HG02970 (cell line): ENCODE data around the gene KAT6B.
A peak's percentile ranks its signal among the peaks of the same experiment; 100 is the strongest.

Experiments used
- ATAC-seq: cut with Tn5 transposase; IDR thresholded peaks from one replicate; pipeline ENCODE4 v1.9.1; 2021; ENCODE audit warnings: mild to moderate bottlenecking, moderate library complexity, moderate number of reproducible peaks; ENCODE audit not compliant: unreplicated experiment, low FRiP score

KAT6B gene

DNA sequence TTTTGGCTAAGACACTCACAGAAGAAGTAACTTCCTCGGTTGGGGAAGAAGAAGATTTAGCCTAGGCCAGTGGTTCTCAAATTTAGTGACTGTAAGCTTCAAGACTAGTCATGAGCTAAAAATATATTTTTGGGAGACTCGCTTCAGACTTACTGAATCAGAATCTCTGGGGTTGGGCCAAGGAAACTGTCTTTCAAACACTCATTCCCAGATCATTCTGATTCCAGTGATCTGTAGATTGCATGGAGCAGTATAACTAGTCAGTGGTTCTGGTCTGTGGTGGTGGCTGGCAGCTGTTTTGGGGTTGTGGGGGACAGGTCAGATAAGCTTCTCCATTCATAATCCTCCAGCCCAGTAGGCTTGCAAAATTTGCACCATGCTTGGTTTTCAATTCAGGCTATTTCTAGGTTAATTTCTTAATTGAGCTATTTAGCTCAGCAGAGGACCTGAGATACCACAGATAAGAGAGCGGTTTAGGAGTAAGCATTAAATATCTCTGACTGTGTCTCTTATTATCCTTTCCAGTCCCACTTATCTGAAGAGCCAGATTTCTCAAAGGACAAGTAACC, 3.8 kb upstream of the KAT6B start:
- no peak for ATAC-seq

GRCh38 chr10:74823791-74824183, 2.6 kb upstream of the KAT6B start:
- ATAC-seq, result no peak

- ATAC-seq, result no peak
Observed at GRCh38 chr10:74824184-74824899, 2.1 kb upstream of the KAT6B start.

DNA sequence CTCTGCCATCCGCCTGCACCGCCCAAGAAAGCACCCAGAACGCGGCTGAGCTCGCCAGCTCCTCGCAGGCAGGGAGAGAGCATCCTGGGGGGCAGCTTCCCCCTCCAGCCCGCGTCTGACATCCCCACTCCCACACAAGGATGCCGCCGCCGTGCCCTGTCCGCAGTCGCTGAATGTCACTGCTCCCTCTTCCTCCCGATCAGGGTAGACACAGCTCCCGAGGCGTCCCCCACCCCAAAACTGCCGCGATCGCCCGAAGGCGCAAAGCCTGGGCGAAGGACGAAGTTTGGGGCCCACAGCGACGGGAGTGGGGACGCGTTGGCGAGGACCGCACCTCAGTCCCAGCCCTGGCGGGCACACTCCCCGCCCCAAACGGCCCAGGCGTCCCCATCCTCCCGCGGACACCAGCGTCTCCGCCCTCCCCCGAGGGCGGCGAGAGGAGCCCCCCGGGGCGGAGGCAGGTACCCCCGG, 1.5 kb upstream of the KAT6B start:
- no peak for ATAC-seq

GRCh38 chr10:74825371-74826141, 844 bp upstream of the KAT6B start:
- ATAC-seq, result peak; percentile 0

DNA sequence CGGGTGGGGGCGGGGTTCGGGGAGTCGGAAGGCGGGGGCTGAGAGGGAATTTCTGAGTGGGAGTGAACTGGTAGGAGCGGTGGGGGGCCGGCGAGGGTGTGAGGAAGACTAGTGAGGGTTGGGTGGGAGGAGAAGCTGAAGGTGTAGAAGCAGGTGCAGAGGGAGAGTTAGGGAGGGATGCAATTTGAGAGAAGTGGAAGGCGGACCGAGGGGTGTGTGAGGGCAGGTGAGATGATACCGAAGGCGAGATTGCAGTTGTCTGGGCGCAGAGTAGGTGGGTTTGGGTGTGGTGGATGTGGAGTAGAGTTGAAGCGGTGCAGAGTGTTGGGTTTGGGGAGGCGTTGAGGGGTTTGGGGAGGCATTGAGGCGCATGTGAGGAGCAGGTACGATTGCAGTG, 643 bp downstream of the KAT6B start:
- ATAC-seq, result peak; percentile 3

DNA sequence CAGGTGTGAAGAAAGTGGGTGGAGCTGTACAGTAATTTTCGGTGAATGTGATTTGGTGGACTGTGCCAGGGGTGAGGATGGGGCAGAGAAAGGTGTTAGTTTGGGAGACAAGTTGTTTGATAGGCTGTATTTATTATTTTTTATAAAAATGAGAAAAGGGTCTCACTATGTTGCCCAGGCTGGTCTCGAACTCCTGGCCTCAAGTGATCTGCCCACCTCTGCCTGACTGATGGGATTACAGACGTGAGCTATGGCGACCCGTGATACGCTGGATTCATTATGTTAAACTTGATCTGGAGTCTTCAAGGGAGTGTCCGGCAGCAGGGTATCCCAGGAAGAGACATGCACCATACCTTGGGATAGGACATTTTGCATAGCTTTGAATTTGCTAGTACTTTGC, 1.3 kb downstream of the KAT6B start:
- no peak for ATAC-seq

GRCh38 chr10:74828946-74829345, 2.5 kb downstream of the KAT6B start:
- ATAC-seq, result no peak

DNA sequence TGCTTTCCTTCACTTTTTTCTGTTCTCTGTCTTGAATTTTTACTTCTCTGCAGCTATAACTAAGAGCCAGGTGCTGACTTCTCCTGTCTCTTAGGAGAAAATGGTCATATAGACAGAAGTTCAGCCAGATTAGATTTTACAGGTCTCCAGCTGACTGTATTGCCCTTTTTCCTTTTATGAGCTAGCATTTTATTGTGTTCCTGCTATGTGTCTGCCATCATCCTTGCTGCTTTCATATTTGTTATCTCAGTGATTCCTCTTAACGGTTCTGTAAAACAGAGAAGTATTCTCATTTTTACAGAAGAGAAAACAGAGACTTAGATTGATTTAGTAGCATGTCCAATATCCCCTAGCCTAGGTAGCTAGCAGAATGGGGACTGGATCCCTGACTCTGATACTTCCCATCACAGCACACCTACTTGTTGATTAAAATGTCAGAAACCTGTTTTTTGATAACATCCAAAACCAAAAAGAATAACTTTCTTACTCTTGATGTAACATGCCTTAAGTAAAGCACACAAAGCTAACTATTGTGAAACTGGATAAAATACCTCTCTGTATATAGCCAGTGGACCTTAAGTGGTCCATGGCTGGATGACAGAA, 5.2 kb downstream of the KAT6B start:
- ATAC-seq, result no peak

- no peak for ATAC-seq
Observed at GRCh38 chr10:74835963-74836362, 9.6 kb downstream of the KAT6B start.

DNA sequence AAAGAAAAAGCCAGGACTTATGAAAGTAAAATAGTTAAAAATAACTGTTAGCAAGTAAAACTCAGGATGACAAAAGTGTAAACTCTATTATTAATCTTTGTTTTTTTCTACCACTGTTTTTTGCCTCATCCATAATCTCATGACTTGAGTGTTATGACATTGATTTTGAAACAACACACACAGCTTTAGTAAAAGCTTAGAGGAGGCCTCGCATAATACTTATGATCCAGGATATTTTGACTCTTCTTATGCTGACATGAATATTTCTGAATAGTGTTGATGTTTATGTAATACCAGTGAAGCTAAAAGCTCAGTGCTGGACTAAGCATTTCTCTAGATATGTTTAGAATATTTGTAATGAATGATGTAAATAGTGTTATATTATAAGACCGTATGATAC, 10.5 kb downstream of the KAT6B start:
- ATAC-seq, result no peak

GRCh38 chr10:74837743-74838142, 11.3 kb downstream of the KAT6B start:
- ATAC-seq, result no peak

GRCh38 chr10:74839708-74840107, 13.3 kb downstream of the KAT6B start:
- no peak for ATAC-seq

- no peak for ATAC-seq
Observed at GRCh38 chr10:74841265-74841973, 15.0 kb downstream of the KAT6B start.

DNA sequence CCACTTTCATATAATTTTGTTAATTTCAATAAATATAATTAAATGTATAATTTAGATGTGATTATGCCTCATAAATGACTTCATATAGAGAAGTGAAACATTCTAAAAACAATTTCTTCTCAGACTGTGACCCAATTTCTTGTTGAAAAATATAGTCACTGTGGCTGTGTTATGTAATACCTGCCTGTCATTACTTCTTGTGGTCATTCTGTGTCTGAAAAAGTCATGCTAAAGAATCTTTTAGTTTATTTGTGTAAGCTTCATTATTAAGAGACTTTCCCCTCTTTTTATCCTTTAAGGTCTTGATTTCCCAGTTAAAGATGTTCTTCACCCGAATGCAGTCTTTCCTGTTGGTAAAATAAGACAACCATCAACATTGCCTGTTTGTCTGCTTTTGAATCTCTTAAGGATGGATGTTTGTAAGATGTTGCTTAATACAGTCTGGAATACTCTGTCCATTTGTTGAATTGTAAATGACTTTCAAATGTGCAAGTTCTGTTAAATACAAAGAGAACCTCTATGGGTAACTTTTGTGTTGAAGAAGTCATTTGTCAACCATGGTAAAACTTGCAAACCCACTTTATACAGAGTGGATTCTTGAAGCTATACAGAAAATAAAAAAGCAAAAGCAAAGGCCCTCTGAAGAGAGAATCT, 16.0 kb downstream of the KAT6B start:
- no peak for ATAC-seq

DNA sequence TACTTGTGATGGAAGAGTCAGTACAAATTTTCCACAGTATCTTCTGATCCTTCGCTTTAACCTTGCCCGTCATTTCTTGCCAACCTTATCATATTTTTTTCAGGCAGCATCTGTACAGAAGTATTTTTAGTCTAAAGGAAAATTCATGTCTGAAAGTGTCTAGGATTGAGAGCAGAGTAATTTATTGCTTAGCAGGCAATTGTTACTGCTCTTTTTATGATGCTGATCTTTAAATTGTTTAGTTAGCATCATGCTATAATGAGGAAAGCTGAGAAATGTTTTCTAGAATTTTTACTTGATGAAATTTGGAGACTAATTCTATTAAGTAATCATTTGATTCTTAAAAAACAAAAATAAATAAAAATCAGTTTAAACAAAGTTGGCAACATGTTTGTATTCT, 20.6 kb downstream of the KAT6B start:
- no peak for ATAC-seq

- no peak for ATAC-seq
Observed at GRCh38 chr10:74851831-74852230, 25.4 kb downstream of the KAT6B start.

- ATAC-seq, result no peak
Observed at GRCh38 chr10:74852381-74852780, 26.0 kb downstream of the KAT6B start.

DNA sequence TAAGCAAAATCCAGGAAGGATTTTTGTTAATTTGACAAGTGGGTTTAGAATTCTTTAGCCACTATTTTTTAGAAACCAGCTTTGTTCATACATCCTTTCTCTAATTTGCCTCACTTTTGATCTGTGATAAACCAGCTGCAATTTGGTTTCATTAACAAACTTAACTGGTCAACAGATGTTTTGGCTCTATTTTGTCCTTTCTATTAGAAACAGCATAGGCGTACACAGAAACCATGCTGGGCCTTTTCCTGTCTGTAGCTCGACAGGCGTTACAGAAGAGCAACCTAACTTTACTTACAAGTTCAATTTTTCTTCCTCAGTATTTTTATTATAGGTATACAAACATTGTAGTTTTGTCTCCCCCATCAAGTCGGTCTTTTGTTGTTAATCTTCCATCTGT, 28.2 kb downstream of the KAT6B start:
- no peak for ATAC-seq

DNA sequence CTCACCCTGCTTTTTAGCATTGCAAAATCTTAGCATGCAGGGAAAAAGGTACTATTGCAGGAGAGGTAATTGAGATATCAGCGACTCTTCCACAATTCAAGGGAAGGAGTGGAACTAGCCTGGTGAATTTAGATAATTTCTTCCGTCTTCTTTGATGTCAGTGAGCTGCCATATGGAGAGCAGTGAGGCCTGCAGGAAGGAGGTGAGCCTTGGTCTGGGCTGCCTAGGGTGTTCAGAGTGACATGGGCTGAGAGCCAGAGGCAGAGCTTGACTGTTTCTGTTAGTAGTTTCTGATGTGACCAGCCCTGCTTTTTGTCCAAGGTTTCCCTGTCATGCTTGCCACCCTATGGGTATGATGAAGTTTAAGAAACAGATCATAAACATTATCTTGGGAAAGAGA, 28.6 kb downstream of the KAT6B start:
- ATAC-seq, result no peak
